IPS-15b (cell line): ENCODE measurements around the gene IFIT2.
"Not testable (repeated sequence)": the region's sequence is repeated elsewhere in the genome, so short reads cannot be mapped to it uniquely, and the experiment has no call there.

Experiments used
- H3K27me3 ChIP-seq: one replicate; pipeline ENCODE4 v1.6.1; 2013; ENCODE audit warnings: low read length; ENCODE audit not compliant: control insufficient read depth, insufficient read depth
- H3K36me3 ChIP-seq: one replicate; pipeline ENCODE4 v1.6.1; 2013; ENCODE audit warnings: low read length; ENCODE audit not compliant: control insufficient read depth, insufficient read depth
- H3K4me1 ChIP-seq: one replicate; pipeline ENCODE4 v1.6.1; 2013; ENCODE audit warnings: mild to moderate bottlenecking, low read length; ENCODE audit not compliant: control insufficient read depth, insufficient read depth
- H3K4me3 ChIP-seq: one replicate; pipeline ENCODE4 v1.5.1; 2013; ENCODE audit warnings: low read depth, low read length
- H3K9ac ChIP-seq: one replicate; pipeline ENCODE4 v1.6.1; 2013; ENCODE audit warnings: low read depth, mild to moderate bottlenecking, low read length
- H3K9me3 ChIP-seq: one replicate; pipeline ENCODE4 v1.6.1; 2013; ENCODE audit warnings: mild to moderate bottlenecking, low read length; ENCODE audit not compliant: control insufficient read depth, insufficient read depth

The IFIT2 gene

DNA sequence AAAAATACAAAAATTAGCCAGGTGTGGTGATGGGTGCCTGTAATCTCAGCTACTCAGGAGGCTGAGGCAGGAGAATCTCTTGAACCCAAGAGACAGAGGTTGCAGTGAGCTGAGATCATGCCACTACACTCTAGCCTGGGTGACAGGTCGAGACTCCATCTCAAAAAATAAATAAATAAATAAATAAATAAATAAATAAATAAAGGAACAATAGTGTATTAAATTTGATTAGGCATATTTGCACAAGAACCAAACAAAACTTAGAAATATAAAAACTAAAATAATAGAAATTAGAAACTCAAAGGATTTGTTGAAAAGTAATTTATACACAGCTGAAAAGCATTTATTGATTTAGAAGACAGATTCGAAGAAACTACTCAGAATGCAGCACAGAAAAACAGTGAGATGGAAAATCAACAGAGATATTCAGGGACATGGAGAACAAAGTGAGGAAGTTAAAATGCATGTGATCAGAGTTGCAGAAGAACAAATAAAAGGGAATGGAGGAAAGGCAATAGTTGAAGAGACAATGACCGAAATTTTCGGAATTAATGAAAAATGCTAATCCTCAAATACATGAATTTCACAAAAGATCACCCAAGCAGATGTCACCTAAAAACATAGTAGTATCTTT lies 43.6 kb downstream of the IFIT2 start:
- Histone ChIP-seq H3K36me3 (no peaks in the 10 kb centered on the region), H3K4me1 (peaks cover 37% of the 10 kb centered on the region), H3K9ac (no peak overlapping the region), H3K9me3 (no peaks in the 10 kb centered on the region), H3K27me3 (no peaks in the 10 kb centered on the region), H3K4me3 (no peak overlapping the region)

DNA sequence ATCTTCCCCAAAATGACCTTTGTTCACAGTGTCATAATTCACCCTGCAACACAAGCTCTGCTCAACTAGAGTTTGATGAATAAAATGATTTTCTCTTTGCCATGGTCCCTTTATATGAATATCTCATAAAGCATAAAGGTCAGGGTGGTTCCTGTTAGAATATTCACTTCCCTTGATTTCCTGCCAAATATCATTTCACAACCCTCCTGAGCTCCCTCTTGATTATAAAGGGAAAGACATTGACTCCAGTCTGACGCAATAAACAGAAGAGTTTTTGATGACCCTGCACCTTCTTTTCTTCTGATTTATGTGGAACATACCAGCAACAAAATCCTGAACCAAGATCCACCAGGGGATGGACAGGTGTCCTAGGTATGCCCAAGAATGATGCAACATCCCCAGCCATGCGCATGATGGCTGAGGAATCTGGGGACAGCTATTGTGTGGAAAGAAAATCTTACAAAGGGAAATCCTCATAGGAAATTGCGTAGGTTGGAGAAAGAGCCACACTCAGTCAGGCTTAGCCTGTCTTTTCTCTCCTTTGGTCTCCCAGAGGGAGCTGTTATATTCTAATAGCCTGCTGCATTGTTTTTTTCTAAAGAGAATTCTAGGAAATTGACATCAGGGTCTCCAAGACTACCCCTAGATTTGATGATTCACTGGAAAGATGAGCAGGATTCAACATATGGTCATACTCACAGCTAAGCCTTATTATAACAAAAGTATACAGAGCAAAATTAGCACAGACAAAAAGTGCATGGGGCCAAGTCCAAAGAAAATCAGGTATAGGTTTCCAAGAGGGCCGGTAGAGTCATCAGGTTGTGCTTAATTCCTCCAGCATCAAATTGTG lies 44.8 kb downstream of the IFIT2 start:
- Histone ChIP-seq H3K4me3 (no peak overlapping the region), H3K36me3 (no peaks in the 10 kb centered on the region), H3K4me1 (peaks cover 40% of the 10 kb centered on the region), H3K9ac (no peak overlapping the region), H3K9me3 (no peaks in the 10 kb centered on the region), H3K27me3 (no peaks in the 10 kb centered on the region)

DNA sequence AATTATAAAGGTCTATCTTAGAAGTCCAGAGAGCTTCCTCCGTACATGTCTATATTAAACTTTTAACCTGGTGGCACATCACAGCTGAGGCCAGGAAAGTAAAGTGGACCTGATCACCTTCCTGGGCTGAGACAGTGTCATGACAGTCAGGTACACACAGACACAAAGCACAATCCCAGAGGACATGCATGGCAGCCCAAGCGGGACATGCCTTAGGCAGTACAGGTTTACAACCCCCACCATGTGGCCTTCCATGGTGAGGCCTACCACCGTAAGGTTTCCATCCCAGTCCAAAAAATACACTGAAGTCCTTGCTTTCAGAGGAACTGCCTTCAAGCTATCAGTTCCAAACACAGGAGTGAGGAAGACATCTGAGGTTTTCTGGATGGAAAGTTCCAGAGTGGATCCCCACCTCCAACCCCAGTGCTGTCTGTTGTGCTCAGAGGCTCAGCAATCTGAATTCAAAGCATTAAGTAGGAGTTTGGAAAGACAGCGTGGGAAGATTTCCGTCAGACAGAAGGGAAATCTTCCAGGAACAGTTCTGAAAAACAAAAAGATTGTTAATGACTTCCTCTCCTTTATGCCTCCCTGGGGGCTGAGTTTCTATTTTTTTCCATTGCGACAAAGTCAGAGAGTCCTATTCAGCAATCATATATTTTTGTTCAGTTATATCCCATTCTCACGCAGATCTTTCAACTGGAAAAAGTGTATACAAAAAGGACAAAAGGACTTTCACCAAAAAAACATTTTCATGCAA lies 46.0 kb downstream of the IFIT2 start:
- H3K4me3 ChIP-seq = no peak overlapping the region
- H3K36me3 ChIP-seq = no peaks in the 10 kb centered on the region
- no peaks in the 10 kb centered on the region for H3K9me3 ChIP-seq
- H3K4me1 ChIP-seq = peaks cover 43% of the 10 kb centered on the region
- no peak overlapping the region for H3K9ac ChIP-seq
- H3K27me3 ChIP-seq = no peaks in the 10 kb centered on the region

DNA sequence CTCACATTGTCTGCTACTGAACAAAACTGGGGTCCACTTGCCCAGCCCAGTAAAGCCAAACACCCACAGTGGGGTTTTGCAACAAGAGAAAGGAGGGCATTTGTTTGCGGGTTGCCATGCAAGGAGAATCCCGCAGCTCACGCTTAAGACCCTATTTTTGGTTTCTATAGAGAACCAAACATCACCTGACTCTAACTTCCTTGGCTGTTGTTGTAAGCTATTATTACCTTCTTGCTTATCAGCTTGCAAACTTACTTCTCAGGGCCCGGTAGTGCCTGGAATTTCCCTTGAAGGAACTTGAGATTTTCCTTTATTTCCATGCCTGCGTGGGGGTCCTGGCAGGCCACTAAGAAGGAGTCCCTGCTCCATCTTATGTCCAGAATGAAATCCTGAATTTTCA lies 46.6 kb downstream of the IFIT2 start:
- Histone ChIP-seq H3K36me3 (no peaks in the 10 kb centered on the region), H3K27me3 (no peaks in the 10 kb centered on the region), H3K9ac (no peak overlapping the region), H3K4me3 (no peak overlapping the region), H3K9me3 (no peaks in the 10 kb centered on the region), H3K4me1 (peaks cover 43% of the 10 kb centered on the region)

DNA sequence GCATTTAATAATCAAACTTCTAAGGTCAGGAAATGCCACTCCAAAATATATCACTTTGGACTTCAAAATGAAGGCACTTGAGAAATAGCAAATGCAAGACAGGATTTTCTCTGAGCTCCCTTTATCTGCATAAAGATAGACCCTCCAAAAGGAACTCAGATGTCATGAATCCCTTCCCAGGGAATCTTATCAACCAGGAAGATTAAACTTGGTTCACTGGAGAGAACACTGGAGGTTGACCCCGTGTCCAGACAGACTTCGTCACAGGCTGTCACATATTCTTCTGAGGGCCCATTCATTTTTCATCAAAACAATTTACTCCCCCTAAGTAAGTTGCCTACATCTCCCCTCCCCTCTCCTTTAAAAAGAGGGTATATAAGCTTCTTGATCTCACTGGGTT lies 47.1 kb downstream of the IFIT2 start:
- no peaks in the 10 kb centered on the region for H3K27me3 ChIP-seq
- H3K9me3 ChIP-seq = no peaks in the 10 kb centered on the region
- H3K4me3 ChIP-seq = no peak overlapping the region
- H3K9ac ChIP-seq = no peak overlapping the region
- peaks cover 43% of the 10 kb centered on the region for H3K4me1 ChIP-seq
- H3K36me3 ChIP-seq = no peaks in the 10 kb centered on the region

DNA sequence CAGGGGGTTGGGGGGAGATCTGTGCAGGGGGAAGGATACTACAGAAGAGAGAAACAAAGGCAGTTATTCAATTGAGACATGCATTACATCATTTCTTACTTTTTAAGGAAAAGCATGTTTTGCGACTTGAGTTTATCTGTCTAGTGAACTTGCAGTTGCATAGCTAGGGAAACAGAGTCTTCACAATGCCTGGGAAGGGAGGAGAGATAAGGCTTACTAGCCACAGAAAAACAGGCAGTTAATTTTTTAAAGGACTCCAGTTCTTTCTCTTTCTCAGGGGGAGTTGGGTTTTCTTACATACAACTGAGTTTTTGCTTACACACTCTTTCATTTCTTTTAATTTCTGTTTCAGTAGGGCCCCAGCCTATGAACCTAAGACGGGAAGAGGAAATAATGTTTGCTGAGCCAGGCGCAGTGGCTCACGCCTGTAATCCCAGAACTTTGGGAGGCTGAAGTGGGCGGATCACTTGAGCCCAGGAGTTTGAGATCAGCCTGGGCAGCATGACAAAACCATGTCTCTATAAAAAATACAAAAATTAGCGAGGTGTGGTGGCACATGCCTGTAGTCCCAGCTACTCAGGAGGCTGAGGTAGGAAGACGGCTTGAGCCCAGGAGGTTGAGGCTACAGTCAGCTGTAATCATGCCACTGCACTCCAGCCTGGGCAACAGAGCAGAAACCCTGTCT lies 48.9 kb downstream of the IFIT2 start:
- not testable (repeated sequence) for H3K36me3 ChIP-seq, H3K9ac ChIP-seq, H3K4me3 ChIP-seq, H3K9me3 ChIP-seq, H3K27me3 ChIP-seq
- peaks cover 43% of the 10 kb centered on the region for H3K4me1 ChIP-seq

DNA sequence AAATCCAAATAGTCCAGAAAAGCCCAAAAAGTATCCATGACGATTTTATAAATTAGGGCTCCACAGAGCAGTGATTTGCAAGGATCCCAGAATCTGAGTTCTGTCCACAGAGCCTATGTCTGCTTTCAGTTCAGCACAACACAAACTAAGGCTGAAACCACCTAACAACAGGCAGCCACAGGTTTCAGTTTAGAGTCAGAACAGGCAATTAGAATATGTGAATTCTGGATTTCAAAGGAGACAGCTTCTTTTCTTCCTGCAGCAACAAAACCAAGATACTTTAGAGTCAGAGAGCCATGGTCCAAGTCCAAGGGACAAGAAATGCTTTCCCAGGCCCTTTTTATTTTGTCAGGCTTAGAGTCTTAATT lies 49.5 kb downstream of the IFIT2 start:
- H3K9me3 ChIP-seq = no peaks in the 10 kb centered on the region
- H3K9ac ChIP-seq = no peak overlapping the region
- no peaks in the 10 kb centered on the region for H3K27me3 ChIP-seq
- H3K36me3 ChIP-seq = no peaks in the 10 kb centered on the region
- H3K4me3 ChIP-seq = no peak overlapping the region
- H3K4me1 ChIP-seq = peaks cover 37% of the 10 kb centered on the region

DNA sequence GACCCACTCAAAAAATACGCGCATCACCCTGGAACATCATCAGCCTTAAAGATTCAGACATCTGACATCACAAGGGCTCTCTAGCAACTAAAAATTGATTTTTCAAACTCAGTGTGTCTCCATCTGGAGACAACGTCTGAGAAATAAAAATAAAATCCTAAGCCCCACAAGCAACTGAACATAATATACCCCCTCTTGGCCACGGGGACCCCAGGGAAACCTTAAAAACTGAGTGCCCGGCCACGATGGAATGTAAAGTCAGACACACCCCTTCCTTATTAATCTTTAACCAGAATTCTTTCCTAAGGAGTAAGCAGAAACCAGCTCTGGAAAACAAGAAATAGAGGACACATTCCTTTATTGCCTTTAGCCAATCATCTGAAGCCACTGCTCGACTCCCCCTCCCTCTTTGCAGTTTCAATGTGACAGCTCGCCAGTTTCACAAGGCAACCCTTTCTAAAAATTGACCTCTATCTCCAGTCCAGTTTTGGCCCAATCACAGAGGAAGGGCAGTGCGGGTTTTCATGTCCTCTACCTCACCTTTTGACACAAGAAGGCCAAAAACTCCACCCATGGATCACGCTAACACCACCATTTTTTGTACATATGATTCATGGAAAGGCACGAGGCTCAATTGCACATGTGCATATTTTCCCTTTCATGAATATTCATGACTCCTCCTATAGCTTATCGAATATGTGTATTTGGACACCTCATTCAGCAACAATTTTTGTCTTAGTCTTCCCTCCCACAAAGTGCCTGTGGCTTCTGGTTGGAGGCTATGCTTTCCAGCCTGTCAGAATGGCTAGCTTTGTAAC lies 50.1 kb downstream of the IFIT2 start:
- Histone ChIP-seq H3K9ac (no peak overlapping the region), H3K9me3 (no peaks in the 10 kb centered on the region), H3K4me1 (peaks cover 31% of the 10 kb centered on the region), H3K4me3 (no peak overlapping the region), H3K36me3 (no peaks in the 10 kb centered on the region), H3K27me3 (no peaks in the 10 kb centered on the region)

DNA sequence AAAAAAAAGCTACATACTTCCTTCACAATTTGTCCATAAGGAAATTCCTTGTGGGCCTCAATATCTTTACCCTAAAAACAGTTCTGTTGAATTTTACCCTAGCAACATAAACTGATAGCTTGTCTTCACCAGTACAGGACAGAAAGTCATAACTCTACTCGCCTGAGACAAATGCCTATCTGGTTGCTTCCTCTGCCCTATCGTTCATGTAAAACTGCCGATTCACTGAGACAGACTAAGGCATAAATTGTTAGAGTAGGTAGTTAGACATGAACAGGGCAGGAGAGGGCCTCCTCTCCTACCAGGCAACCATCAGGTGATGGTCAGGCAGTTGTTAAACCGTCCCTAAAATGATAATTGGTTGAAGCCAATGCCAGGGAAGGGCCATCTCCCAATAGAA lies 51.0 kb downstream of the IFIT2 start:
- no peaks in the 10 kb centered on the region for H3K36me3 ChIP-seq
- no peaks in the 10 kb centered on the region for H3K27me3 ChIP-seq
- no peaks in the 10 kb centered on the region for H3K9me3 ChIP-seq
- peaks cover 26% of the 10 kb centered on the region for H3K4me1 ChIP-seq
- no peak overlapping the region for H3K4me3 ChIP-seq
- no peak overlapping the region for H3K9ac ChIP-seq

DNA sequence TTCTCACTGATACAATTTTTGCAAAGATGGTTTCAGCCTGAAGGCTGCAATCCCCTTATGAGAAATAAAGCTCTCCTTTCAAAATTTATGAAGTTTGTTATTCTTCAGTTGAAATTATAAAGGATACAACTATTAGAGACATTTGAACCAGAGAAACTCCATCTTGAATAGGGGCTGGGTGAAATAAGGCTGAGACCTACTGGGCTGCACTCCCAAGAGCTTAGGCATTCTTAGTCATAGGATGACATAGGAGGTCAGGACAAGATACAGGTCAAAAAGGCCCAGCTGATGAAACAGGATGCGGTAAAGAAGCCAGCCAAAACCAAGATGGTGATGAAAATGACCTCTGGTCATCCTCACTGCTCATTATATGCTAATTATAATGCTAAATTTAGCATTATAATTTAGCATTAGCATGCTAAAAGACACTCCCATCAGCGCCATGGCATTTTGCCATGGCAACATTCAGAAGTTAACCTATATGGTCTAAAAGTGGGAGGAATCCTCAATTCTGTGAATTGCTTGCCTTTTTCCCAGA lies 53.6 kb downstream of the IFIT2 start:
- Histone ChIP-seq H3K4me1 (peaks cover 10% of the 10 kb centered on the region), H3K4me3 (no peak overlapping the region), H3K9ac (no peak overlapping the region), H3K27me3 (no peaks in the 10 kb centered on the region), H3K36me3 (no peaks in the 10 kb centered on the region), H3K9me3 (no peaks in the 10 kb centered on the region)

DNA sequence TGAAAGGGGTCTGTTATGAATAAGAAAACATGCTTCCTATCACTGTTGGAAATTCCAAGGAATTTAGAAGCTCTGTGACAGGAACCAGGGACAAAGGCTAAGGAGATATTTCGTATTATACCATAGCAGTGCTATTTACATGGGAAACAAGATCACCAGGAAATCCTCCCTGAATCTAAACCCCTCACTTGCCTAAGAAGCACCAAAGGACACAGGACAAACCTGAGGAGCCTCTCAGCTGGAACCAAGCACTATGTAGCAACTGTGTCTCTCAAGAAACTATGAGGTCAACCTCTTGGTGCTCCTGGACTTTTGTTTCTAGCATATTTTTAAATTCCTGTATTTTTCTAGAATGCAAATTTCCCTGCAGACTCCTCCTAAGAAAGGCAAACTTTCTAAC lies 55.2 kb downstream of the IFIT2 start:
- Histone ChIP-seq H3K9me3 (no peaks in the 10 kb centered on the region), H3K4me3 (no peak overlapping the region), H3K4me1 (peaks cover 6% of the 10 kb centered on the region), H3K36me3 (no peaks in the 10 kb centered on the region), H3K27me3 (no peaks in the 10 kb centered on the region), H3K9ac (no peak overlapping the region)
